Measurements from ENCODE around the gene JAML.
A peak's percentile ranks its signal among the peaks of the same experiment; 100 is the strongest.

JAML gene

DNA sequence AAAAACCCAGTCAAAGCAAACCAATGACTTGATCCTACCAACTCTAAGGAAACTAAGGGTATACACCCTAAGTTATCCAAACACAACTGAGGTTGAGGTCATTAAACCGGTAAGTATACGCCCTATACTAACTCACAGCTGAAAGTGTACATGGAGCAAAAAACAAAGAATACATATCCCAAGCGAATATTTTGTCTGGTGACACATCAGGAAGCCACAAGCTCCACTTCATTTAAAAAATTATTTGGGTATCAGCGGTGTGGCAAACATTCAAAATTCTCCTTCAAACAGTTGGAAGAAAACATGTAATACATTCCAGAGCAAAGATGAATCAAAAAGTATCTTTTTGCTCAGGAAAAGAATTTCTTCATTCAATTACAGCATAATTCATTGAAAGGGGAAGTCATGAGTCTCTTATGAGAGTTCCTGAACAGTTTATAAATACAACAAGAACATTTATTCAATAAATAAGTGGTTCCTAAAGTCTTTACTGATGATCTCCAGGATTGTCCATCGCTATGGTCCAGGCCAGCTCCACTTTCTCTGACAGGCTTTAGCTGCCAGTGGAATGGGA lies 4.5 kb upstream of the JAML start:
- CTCF ChIA-PET = interaction anchor here (1.0 to 1.5 kb wide), 2 partner anchors 13 to 16 kb away, joined by 3 to 4 read pairs; no protein-coding TSS in a partner anchor
- DNase-seq (ENCODE audit: extremely low spot score) = no peak
- POLR2A ChIA-PET = no interaction called here
- TF ChIP-seq, protein P1, sequence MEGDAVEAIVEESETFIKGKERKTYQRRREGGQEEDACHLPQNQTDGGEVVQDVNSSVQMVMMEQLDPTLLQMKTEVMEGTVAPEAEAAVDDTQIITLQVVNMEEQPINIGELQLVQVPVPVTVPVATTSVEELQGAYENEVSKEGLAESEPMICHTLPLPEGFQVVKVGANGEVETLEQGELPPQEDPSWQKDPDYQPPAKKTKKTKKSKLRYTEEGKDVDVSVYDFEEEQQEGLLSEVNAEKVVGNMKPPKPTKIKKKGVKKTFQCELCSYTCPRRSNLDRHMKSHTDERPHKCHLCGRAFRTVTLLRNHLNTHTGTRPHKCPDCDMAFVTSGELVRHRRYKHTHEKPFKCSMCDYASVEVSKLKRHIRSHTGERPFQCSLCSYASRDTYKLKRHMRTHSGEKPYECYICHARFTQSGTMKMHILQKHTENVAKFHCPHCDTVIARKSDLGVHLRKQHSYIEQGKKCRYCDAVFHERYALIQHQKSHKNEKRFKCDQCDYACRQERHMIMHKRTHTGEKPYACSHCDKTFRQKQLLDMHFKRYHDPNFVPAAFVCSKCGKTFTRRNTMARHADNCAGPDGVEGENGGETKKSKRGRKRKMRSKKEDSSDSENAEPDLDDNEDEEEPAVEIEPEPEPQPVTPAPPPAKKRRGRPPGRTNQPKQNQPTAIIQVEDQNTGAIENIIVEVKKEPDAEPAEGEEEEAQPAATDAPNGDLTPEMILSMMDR (IDR thresholded peaks at IDR 0.05; ENCODE audit: control extremely low read depth, extremely low read depth, low read depth, missing control alignments) = no peak

DNA sequence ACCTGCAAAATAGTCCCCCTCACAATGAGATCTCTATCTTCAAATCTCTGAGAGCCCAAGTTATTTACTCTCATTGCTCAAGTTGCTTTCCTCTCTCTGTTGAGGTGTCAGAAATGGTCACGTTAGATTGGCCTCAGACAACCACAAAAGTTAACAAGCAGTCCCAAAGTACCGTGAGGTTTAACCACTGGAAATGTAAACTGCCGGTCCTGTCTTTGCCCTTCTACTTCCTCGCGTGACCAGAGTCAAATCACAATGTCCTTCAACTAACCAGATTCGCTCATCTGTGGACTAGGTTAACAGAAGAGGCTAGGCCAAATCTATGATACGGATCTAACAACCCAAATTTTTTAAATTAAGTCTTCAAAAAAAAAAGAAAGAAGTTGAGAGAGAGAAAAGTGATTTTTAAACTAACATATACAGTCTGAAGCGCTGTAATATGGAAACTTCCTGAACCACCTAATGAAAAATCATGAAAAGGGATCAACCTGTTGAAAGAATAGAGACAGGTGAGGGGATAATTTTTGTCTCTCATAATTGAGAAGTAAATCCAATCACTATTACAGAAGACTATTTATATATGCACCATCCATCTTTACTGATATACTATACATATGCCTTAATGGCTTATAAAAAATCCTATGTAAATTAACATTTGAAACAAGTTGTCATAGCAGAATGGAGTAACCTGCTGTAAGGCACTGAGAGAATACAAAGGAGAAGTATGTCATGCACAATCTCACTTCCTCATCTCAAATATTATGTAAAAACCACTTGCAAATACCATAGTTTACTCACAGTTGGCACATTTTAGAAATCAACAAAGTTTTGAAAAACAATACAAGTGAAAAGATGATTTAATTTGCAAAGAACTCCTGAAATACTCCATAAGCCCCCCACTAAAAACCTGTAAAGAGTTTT lies 3.3 kb upstream of the JAML start:
- TF ChIP-seq, protein P1 (IDR thresholded peaks at IDR 0.05; ENCODE audit: control extremely low read depth, extremely low read depth, low read depth, missing control alignments) = no peak
- CTCF ChIA-PET = interaction anchor here (1.0 to 1.9 kb wide), 2 partner anchors 18 to 30 kb away, joined by 3 to 10 read pairs; no protein-coding TSS in a partner anchor
- POLR2A ChIA-PET = no interaction called here
- peak; percentile 35 for DNase-seq (ENCODE audit: extremely low spot score)

DNA sequence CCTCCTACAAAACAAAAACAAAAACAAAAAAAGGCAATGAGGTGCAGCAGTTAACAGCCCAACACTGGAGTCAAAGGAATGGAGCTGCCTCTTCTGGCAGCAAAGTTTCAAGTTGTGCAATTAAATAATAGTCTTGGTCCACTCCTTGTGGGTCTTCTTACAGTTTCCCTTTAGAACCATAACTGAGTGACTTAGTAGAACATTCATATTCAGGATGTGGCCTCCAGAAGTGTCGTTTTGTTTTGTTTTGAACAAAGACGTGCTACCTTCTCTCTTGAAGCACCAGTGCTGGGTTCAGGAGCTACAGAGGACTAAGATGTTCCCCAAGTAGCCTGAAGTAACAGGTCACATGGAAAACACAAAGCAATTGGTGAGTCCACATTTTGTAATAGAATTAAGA lies 2.0 kb upstream of the JAML start:
- TF ChIP-seq, protein P1 (IDR thresholded peaks at IDR 0.05; ENCODE audit: control extremely low read depth, extremely low read depth, low read depth, missing control alignments) = no peak
- no peak for DNase-seq (ENCODE audit: extremely low spot score)
- POLR2A ChIA-PET = no interaction called here
- CTCF ChIA-PET = interaction anchor here (1.0 to 1.9 kb wide), 3 partner anchors 14 to 28 kb away, joined by 3 to 10 read pairs (median 4); no protein-coding TSS in a partner anchor

DNA sequence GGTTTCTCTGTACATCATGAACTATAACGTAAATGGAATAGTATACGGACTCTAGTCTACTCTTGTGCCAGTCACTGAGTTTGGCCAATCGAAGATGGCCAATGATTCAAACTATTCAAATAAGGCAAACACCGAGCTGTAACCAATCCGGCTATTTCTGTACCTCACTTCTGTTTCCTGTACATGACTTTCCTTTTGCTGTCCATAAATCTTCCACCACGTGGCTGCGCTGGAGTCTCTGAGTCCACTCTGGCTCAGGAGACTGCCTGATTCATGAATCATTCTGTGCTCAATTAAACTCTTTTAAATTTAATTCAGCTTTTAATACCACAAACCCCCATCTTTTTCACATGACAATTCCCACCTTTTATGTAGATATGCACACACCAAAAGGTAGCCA lies 1.5 kb upstream of the JAML start:
- CTCF ChIA-PET = interaction anchor here (1.1 to 1.9 kb wide), 3 partner anchors 14 to 28 kb away, joined by 4 to 10 read pairs (median 4); no protein-coding TSS in a partner anchor
- POLR2A ChIA-PET = no interaction called here
- no peak for DNase-seq (ENCODE audit: extremely low spot score)
- TF ChIP-seq, protein P1 (IDR thresholded peaks at IDR 0.05; ENCODE audit: control extremely low read depth, extremely low read depth, low read depth, missing control alignments) = no peak

DNA sequence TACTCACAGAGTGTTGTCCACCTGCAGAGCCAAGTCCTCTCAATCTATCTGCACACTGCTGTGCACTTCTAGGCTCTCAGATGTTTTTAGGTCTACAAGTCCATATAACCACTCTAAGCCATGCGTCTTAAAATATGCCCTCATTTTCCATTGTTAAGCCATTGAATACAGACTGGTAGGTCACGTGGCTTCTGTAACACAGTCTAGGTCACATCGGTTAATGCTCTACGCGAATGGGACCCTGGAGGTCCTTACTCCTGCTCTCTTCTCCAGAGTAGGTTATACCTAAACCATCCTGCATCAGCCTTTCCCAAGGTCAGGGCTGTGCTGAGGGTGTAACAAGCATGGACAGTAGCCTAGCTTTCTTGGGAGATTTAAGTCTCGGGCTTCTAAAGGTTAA lies 819 bp downstream of the JAML start:
- no peak for DNase-seq (ENCODE audit: extremely low spot score)
- ChIA-PET POLR2A (no interaction called here), CTCF (interaction anchor here (1.7 kb wide), 1 partner anchor 12 kb away, joined by 4 read pairs; no protein-coding TSS in a partner anchor)
- TF ChIP-seq, protein P1 (IDR thresholded peaks at IDR 0.05; ENCODE audit: control extremely low read depth, extremely low read depth, low read depth, missing control alignments) = no peak

DNA sequence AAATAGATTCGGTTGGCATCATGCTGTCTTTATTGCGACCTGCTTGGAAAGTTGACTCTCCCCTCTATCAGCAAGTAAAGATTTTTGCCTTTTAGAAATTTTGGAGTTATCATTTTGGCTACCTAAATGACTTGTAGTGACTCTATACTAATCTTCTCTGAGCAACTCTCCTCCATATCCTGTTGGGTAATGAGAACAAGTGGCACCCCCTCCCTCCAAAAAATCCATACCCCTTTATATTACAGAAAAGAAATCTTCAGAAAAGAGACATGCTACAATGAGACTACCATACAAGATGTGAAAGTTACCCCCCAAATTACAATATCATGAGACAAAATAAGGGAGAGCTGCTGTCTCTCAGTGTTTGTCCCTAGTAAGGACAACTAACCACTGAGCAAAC lies 1.2 kb downstream of the JAML start:
- TF ChIP-seq, protein P1 (IDR thresholded peaks at IDR 0.05; ENCODE audit: control extremely low read depth, extremely low read depth, low read depth, missing control alignments) = no peak
- ChIA-PET POLR2A (no interaction called here), CTCF (interaction anchor here (1.7 kb wide), 1 partner anchor 12 kb away, joined by 4 read pairs; no protein-coding TSS in a partner anchor)
- DNase-seq (ENCODE audit: extremely low spot score) = no peak

Measured in GM10248 (cell line).